Central memory CD8-positive, alpha-beta T cell (primary cell): ENCODE data around the gene SPATA33.
"Not testable (repeated sequence)": the region's sequence is repeated elsewhere in the genome, so short reads cannot be mapped to it uniquely, and the experiment has no call there.

Experiments used
- ATAC-seq: fragments of 150-1000 bp; cut with Tn5 transposase; replicated peaks from 2 replicates; pipeline ENCODE4 v1.10.0; 2022; ENCODE audit warnings: mild to moderate bottlenecking, moderate FRiP score, moderate number of reproducible peaks; ENCODE audit not compliant: poor library complexity, severe bottlenecking; ENCODE audit errors: extremely low read depth
- DNase-seq, 2 donors: peaks; one replicate each; pipeline ENCODE4 v3.0.0; 2021; ENCODE audit warnings: low spot score in 2 of 2
- H3K27ac Mint-ChIP-seq: one replicate; pipeline ENCODE4 v1.8.0; 2022; ENCODE audit warnings: low read depth, mild to moderate bottlenecking, moderate library complexity, mixed read lengths
- H3K27me3 Mint-ChIP-seq: one replicate; pipeline ENCODE4 v1.8.0; 2022; ENCODE audit warnings: mixed read lengths
- H3K36me3 Mint-ChIP-seq: one replicate; pipeline ENCODE4 v1.8.0; 2022; ENCODE audit warnings: mild to moderate bottlenecking, moderate library complexity, mixed read lengths; ENCODE audit not compliant: insufficient read depth
- H3K4me1 Mint-ChIP-seq: one replicate; pipeline ENCODE4 v1.8.0; 2022; ENCODE audit warnings: mixed read lengths
- H3K4me3 Mint-ChIP-seq: one replicate; pipeline ENCODE4 v1.8.0; 2022; ENCODE audit warnings: mild to moderate bottlenecking, moderate library complexity, mixed read lengths
- H3K9me3 Mint-ChIP-seq: one replicate; pipeline ENCODE4 v1.8.0; 2022; ENCODE audit warnings: mixed read lengths

SPATA33 gene

DNA sequence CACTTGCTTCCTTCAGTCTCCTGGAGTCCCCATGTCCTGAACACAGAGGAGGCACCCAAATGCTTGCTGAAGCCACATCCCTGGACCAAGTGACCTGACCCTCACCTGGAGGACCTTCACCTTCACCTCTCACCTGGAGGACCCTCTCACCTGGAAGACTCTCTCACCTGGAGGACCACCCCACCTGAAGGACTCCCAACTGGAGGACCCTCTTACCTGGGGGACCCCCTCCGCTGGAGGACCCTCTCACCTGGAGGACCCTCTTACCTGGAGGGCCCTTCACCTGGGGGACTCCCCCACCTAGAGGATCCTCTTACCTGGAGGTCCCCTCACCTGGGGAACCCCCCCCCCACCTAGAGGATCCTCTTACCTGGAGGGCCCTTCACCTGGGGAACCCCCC is 28.3 kb downstream of the SPATA33 start:
- peak overlapping the region; percentile 91 for H3K4me3 Mint-ChIP-seq
- H3K27ac Mint-ChIP-seq = peak overlapping the region; percentile 88
- H3K9me3 Mint-ChIP-seq = no peaks in the 10 kb centered on the region
- DNase-seq (no peak), ATAC-seq (no peak)
- peaks cover 21% of the 10 kb centered on the region for H3K4me1 Mint-ChIP-seq
- peaks cover 20% of the 10 kb centered on the region for H3K36me3 Mint-ChIP-seq
- H3K27me3 Mint-ChIP-seq = no peaks in the 10 kb centered on the region

- DNase-seq (peak; percentile 80 to 88), ATAC-seq (peak; percentile 85)
- Mint-ChIP-seq H3K4me3 (peak within 1 kb of the TSS; percentile 91), H3K27me3 (no peaks in the 10 kb centered on the region), H3K9me3 (no peaks in the 10 kb centered on the region), H3K4me1 (peaks cover 21% of the 10 kb centered on the region), H3K36me3 (peaks cover 25% of the 10 kb centered on the region), H3K27ac (peak within 1 kb of the TSS; percentile 88)
Measured at GRCh38 chr16:89686520-89687091, 29.0 kb downstream of the SPATA33 start, which contains the start of gene CDK10. CDK10 (plus strand) TSS chr16:89686689; CDS start chr16:89686711, 22 bp downstream.

DNA sequence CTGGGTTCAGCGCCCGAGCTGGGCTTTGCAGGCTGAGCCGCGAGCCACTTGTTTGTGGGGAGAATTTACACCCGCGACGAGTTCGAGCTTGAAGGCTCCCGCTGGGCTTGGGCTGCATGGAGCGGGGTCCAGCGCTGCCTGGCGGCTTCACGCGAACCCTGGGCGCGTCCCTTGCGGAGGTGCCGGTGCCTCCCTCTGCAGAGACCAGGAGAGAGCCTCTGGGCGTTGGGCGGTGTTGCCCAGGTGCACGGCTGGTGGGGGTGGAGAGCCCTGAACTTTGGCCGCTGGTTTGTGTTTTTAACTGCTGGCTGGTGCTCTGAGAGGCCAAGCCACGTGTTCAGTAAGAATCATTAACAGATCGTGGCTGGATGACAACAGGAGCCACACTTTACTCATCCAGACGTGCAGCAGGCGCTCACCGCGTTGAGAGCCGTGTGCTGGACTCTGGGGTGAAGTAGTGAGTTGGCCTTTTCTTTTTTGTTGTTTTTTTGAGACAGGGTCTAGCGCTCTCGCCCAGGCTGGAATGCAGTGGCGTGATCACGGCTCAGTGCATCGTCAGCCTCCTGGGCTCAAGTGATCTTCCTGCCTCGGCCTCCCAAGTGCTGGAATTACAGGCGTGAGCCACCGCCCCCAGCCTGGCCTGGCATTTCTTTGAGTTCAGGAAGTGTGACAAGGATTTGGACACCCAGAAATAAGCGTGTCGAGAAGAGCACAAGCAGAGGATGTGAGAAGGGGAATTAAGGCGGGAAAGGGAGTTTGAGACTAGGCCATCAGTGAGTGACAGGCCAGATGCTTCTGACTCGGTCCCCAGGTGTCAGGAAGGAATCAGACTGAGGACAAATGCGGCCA is 29.7 kb downstream of the SPATA33 start:
- peaks cover 21% of the 10 kb centered on the region for H3K4me1 Mint-ChIP-seq
- ATAC-seq = peak; percentile 57
- H3K36me3 Mint-ChIP-seq = peaks cover 27% of the 10 kb centered on the region
- H3K4me3 Mint-ChIP-seq = peak overlapping the region; percentile 91
- no peak for DNase-seq
- no peaks in the 10 kb centered on the region for H3K27me3 Mint-ChIP-seq
- peak overlapping the region; percentile 46 for H3K27ac Mint-ChIP-seq
- H3K9me3 Mint-ChIP-seq = no peaks in the 10 kb centered on the region

- Mint-ChIP-seq H3K36me3 (peaks cover 31% of the 10 kb centered on the region), H3K27me3 (no peaks in the 10 kb centered on the region), H3K27ac (no peak overlapping the region), H3K4me3 (peak overlapping the region; percentile 91), H3K9me3 (no peaks in the 10 kb centered on the region), H3K4me1 (peaks cover 21% of the 10 kb centered on the region)
- DNase-seq (no peak), ATAC-seq (no peak)
Measured at GRCh38 chr16:89688395-89688794, 30.8 kb downstream of the SPATA33 start.

DNA sequence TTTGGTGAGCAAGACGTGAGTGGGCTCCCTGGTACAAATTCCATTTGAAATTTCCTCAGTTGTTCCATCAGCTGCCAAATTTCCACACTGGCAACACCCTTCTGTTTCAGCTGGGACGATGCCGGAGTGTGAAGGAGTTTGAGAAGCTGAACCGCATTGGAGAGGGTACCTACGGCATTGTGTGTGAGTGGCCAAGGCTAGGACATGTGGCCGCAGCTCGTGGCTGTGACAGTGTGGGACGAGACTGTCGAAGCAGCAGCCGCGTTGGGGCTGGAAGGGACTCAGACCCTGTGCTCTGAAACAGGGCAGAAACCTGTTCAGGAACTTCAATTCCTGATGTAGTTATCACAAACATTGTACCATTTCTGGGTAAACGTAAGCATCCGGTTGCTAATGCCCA is 31.5 kb downstream of the SPATA33 start:
- ATAC-seq = no peak
- Mint-ChIP-seq H3K4me3 (no peak overlapping the region), H3K9me3 (no peaks in the 10 kb centered on the region), H3K27ac (no peak overlapping the region), H3K4me1 (peaks cover 21% of the 10 kb centered on the region), H3K27me3 (no peaks in the 10 kb centered on the region), H3K36me3 (peaks cover 38% of the 10 kb centered on the region)
- DNase-seq = no peak

- not testable (repeated sequence) for H3K9me3 Mint-ChIP-seq, ATAC-seq, DNase-seq, H3K27ac Mint-ChIP-seq, H3K4me3 Mint-ChIP-seq, H3K27me3 Mint-ChIP-seq
- Mint-ChIP-seq H3K4me1 (peaks cover 21% of the 10 kb centered on the region), H3K36me3 (peaks cover 38% of the 10 kb centered on the region)
Measured at GRCh38 chr16:89689621-89690020, 32.0 kb downstream of the SPATA33 start.

- peaks cover 41% of the 10 kb centered on the region for H3K36me3 Mint-ChIP-seq
Measured at GRCh38 chr16:89690392-89690901, 32.8 kb downstream of the SPATA33 start.

GRCh38 chr16:89691231-89691985 is 33.8 kb downstream of the SPATA33 start:
- ATAC-seq = no peak
- no peak for DNase-seq
- peaks cover 32% of the 10 kb centered on the region for H3K4me1 Mint-ChIP-seq
- peaks cover 39% of the 10 kb centered on the region for H3K36me3 Mint-ChIP-seq
- H3K27me3 Mint-ChIP-seq = no peaks in the 10 kb centered on the region
- no peaks in the 10 kb centered on the region for H3K9me3 Mint-ChIP-seq
- no peak overlapping the region for H3K27ac Mint-ChIP-seq
- no peak overlapping the region for H3K4me3 Mint-ChIP-seq

More at GRCh38 chr16:89690392-89690901, 32.8 kb downstream of the SPATA33 start:
- H3K27ac Mint-ChIP-seq = no peak overlapping the region
- H3K4me1 Mint-ChIP-seq = peaks cover 28% of the 10 kb centered on the region
- ATAC-seq = no peak
- H3K9me3 Mint-ChIP-seq = no peaks in the 10 kb centered on the region
- no peaks in the 10 kb centered on the region for H3K27me3 Mint-ChIP-seq
- no peak overlapping the region for H3K4me3 Mint-ChIP-seq
- no peak for DNase-seq

DNA sequence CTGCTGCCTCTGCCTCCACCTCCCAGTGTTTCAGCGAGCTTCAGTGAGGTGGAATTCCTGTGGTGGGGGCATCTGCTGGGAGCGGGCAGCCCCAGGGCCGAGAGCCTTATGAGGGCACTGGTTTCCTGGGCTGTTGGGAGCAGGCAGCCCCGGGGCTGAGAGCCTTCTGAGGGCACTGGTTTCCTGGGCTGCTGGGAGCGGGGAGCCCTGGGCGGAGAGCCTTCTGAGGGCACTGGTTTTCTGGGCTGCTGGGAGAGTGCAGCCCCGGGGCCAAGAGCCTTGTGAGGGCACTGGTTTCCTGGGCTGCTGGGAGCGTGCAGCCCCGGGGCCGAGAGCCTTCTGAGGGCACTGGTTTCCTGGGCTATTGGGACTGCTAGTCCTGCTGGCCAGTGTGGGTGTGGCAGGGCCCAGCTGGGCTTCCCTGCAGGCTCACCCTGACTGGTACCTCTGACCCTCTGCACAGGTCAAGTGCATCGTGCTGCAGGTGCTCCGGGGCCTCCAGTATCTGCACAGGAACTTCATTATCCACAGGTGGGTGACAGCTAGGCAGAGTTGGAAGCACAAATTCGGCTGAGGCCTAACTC is 34.4 kb downstream of the SPATA33 start:
- Mint-ChIP-seq H3K4me3 (no peak overlapping the region), H3K36me3 (peaks cover 39% of the 10 kb centered on the region), H3K4me1 (peaks cover 35% of the 10 kb centered on the region), H3K9me3 (no peaks in the 10 kb centered on the region), H3K27ac (no peak overlapping the region), H3K27me3 (no peaks in the 10 kb centered on the region)
- no peak for ATAC-seq
- DNase-seq = no peak

DNA sequence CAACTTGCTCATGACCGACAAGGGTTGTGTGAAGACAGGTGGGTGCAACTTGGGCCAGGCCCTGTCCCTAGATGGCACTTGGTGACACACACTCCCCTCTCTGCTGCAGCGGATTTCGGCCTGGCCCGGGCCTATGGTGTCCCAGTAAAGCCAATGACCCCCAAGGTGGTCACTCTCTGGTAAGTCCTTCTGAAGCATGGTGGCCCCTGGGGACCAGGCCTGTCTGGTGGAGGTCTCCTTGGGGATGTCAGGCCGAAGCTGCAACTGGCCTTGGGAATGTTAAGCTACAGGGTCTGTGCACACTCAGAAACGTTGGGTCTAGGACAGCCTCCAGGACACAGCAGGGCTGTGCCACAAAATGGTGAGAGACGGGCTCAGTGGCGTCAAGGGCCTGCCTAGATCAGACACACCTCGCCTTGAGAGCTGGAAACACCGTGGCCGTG is 35.7 kb downstream of the SPATA33 start:
- no peaks in the 10 kb centered on the region for H3K9me3 Mint-ChIP-seq
- H3K4me3 Mint-ChIP-seq = no peak overlapping the region
- peaks cover 26% of the 10 kb centered on the region for H3K4me1 Mint-ChIP-seq
- no peak overlapping the region for H3K27ac Mint-ChIP-seq
- H3K27me3 Mint-ChIP-seq = no peaks in the 10 kb centered on the region
- DNase-seq (no peak), ATAC-seq (no peak)
- peaks cover 36% of the 10 kb centered on the region for H3K36me3 Mint-ChIP-seq

- Mint-ChIP-seq H3K9me3 (no peaks in the 10 kb centered on the region), H3K4me1 (peaks cover 30% of the 10 kb centered on the region), H3K27me3 (no peaks in the 10 kb centered on the region), H3K27ac (no peak overlapping the region), H3K4me3 (no peak overlapping the region), H3K36me3 (peaks cover 38% of the 10 kb centered on the region)
- ATAC-seq (no peak), DNase-seq (no peak)
Measured at GRCh38 chr16:89693931-89694783, 36.5 kb downstream of the SPATA33 start.
